Endothelial cell (in vitro differentiated cells): ENCODE results near the gene ZNF695. TPM values are rescaled to one million over a fixed set of nuclear protein-coding genes. Genes with fewer than 3 reads are reported as not detected.
A peak's percentile ranks its signal among the peaks of the same experiment; 100 is the strongest.

Source experiments
- DNase-seq: peaks from one replicate; pipeline ENCODE4 v3.0.0; 2021; ENCODE audit warnings: low spot score
- H3K27ac Mint-ChIP-seq: one replicate; pipeline ENCODE4 v1.8.0; 2021; ENCODE audit warnings: mixed read lengths, inconsistent platforms; ENCODE audit not compliant: unreplicated experiment
- H3K27me3 Mint-ChIP-seq: one replicate; pipeline ENCODE4 v1.8.0; 2021; ENCODE audit warnings: mild to moderate bottlenecking, moderate library complexity, mixed read lengths, inconsistent platforms; ENCODE audit not compliant: unreplicated experiment
- H3K36me3 Mint-ChIP-seq: one replicate; pipeline ENCODE4 v1.8.0; 2021; ENCODE audit warnings: mild to moderate bottlenecking, low read depth, mixed read lengths, inconsistent platforms; ENCODE audit not compliant: unreplicated experiment
- H3K4me1 Mint-ChIP-seq: one replicate; pipeline ENCODE4 v1.8.0; 2021; ENCODE audit warnings: mild to moderate bottlenecking, mixed read lengths, inconsistent platforms; ENCODE audit not compliant: unreplicated experiment
- H3K4me3 Mint-ChIP-seq: one replicate; pipeline ENCODE4 v1.8.0; 2021; ENCODE audit warnings: mild to moderate bottlenecking, mixed read lengths, inconsistent platforms; ENCODE audit not compliant: unreplicated experiment
- H3K9me3 Mint-ChIP-seq: one replicate; pipeline ENCODE4 v1.8.0; 2021; ENCODE audit warnings: mixed read lengths, inconsistent platforms; ENCODE audit not compliant: unreplicated experiment
- CTCF ChIP-seq: fragments of 200-600 bp; sonication (generic); IDR thresholded peaks from one replicate; pipeline ENCODE4 v1.5.0; 2021; ENCODE audit warnings: antibody characterized with exemption; ENCODE audit not compliant: unreplicated experiment
- total RNA-seq: library from RNA; stranded (reverse); fragmentation: NEBNext Ultra II Directional; extraction: Animal tissue kit (Norgen Biotek cat#: 25700); gene quantifications from one replicate; pipeline ENCODE4 v1.2.1, GENCODE V29; 2021; ENCODE audit not compliant: unreplicated experiment

The ZNF695 gene
- total RNA-seq, 1 donor from 2014 or later: 3.2 TPM

- Mint-ChIP-seq H3K4me3 (no peak overlapping the region), H3K27me3 (peaks cover 9% of the 10 kb centered on the region), H3K27ac (no peak overlapping the region), H3K4me1 (no peaks in the 10 kb centered on the region), H3K36me3 (peaks cover 60% of the 10 kb centered on the region), H3K9me3 (peaks cover 47% of the 10 kb centered on the region)
- TF ChIP-seq CTCF: no peak
- DNase-seq: no peak
Observed at GRCh38 chr1:246971969-246972368, 35.9 kb downstream of the ZNF695 start.

GRCh38 chr1:246971090-246971721, 36.7 kb downstream of the ZNF695 start:
- Mint-ChIP-seq H3K4me3 (no peak overlapping the region), H3K9me3 (peaks cover 44% of the 10 kb centered on the region), H3K4me1 (no peaks in the 10 kb centered on the region), H3K36me3 (peaks cover 62% of the 10 kb centered on the region), H3K27me3 (peaks cover 9% of the 10 kb centered on the region), H3K27ac (no peak overlapping the region)
- peak; percentile 11 for DNase-seq
- no peak for TF ChIP-seq CTCF

- H3K9me3 Mint-ChIP-seq: peaks cover 34% of the 10 kb centered on the region
- no peak for TF ChIP-seq CTCF
- peaks cover 54% of the 10 kb centered on the region for H3K36me3 Mint-ChIP-seq
- peaks cover 10% of the 10 kb centered on the region for H3K27me3 Mint-ChIP-seq
- H3K27ac Mint-ChIP-seq: no peak overlapping the region
- H3K4me1 Mint-ChIP-seq: no peaks in the 10 kb centered on the region
- DNase-seq: no peak
- H3K4me3 Mint-ChIP-seq: no peak overlapping the region
Observed at GRCh38 chr1:246969621-246970020, 38.2 kb downstream of the ZNF695 start.

GRCh38 chr1:246966502-246966901, 41.4 kb downstream of the ZNF695 start:
- peaks cover 28% of the 10 kb centered on the region for H3K9me3 Mint-ChIP-seq

More at GRCh38 chr1:246966502-246966901, 41.4 kb downstream of the ZNF695 start:
- H3K4me1 Mint-ChIP-seq: no peaks in the 10 kb centered on the region
- DNase-seq: no peak
- peaks cover 56% of the 10 kb centered on the region for H3K36me3 Mint-ChIP-seq
- peaks cover 13% of the 10 kb centered on the region for H3K27me3 Mint-ChIP-seq
- H3K27ac Mint-ChIP-seq: no peak overlapping the region
- no peak for TF ChIP-seq CTCF
- H3K4me3 Mint-ChIP-seq: no peak overlapping the region
